ENCODE data around the gene GCK. TPM values are rescaled to one million over a fixed set of nuclear protein-coding genes. Genes with fewer than 3 reads are reported as not detected.
A peak's percentile ranks its signal among the peaks of the same experiment; 100 is the strongest.

GCK gene
- total RNA-seq, 1 donor from 2014 or later, result 0.47 TPM

GRCh38 chr7:44197474-44197873 is 8.2 kb upstream of the GCK start:
- Histone ChIP-seq H3K36me3 (no peaks in the 10 kb centered on the region), H3K9me3 (no peaks in the 10 kb centered on the region), H3K27me3 (ENCODE audit: low read depth) (peaks cover 8% of the 10 kb centered on the region), H3K27ac (no peak overlapping the region), H3K4me1 (peaks cover 9% of the 10 kb centered on the region), H3K4me3 (no peak overlapping the region)
- no peak for ATAC-seq
- intact Hi-C loops (cut with DNase I), result no loop called here
- DNase-seq, result no peak
- TF ChIP-seq CTCF (IDR thresholded peaks at IDR 0.05), result no peak

- Histone ChIP-seq H3K27ac (no peak overlapping the region), H3K4me1 (no peaks in the 10 kb centered on the region), H3K4me3 (no peak overlapping the region), H3K9me3 (no peaks in the 10 kb centered on the region), H3K27me3 (ENCODE audit: low read depth) (peaks cover 8% of the 10 kb centered on the region), H3K36me3 (no peaks in the 10 kb centered on the region)
- no peak for DNase-seq
- TF ChIP-seq CTCF (IDR thresholded peaks at IDR 0.05), result peak; percentile 56
- peak; percentile 26 to 43 for ATAC-seq
- intact Hi-C loops (cut with DNase I), result no loop called here
Observed at GRCh38 chr7:44196450-44196872, 7.2 kb upstream of the GCK start.

- intact Hi-C loops (cut with DNase I), result no loop called here
- no peak overlapping the region for H3K4me3 ChIP-seq
- H3K4me1 ChIP-seq, result no peaks in the 10 kb centered on the region
- ATAC-seq (no peak), DNase-seq (no peak)
- no peaks in the 10 kb centered on the region for H3K36me3 ChIP-seq
- TF ChIP-seq CTCF (IDR thresholded peaks at IDR 0.05), result no peak
- peaks cover 8% of the 10 kb centered on the region for H3K27me3 ChIP-seq (ENCODE audit: low read depth)
- H3K27ac ChIP-seq, result no peak overlapping the region
- H3K9me3 ChIP-seq, result no peaks in the 10 kb centered on the region
Observed at GRCh38 chr7:44195889-44196288, 6.7 kb upstream of the GCK start.

DNA sequence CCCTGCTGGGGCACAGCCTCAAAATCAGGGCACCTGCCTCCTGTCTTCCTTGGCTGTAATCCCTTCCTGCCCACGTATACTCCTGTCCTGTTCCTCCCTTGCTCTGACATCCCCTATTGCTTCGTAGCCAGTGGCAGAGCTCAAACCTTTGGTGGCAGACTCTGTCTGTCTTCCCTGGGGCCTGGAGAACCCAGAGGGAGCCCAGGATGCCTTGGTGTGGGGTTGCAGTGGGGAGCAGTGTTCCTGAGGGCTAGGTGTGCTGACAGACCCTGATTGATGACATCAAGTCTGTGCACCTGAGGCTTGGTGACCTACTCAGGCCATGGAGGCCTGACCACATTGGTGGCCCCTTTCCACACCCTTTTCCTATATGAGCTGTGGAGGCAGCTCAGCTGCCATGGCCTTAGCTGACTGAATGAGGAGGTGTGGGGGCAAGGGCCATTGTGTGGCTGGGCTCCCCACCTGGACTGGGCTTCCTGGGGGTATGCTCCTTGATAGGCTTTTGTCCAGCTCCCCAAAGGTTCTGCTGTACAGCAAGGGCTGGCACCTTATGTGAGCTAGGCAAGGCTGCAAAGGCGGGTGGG is 5.4 kb upstream of the GCK start:
- intact Hi-C loops (cut with DNase I), result no loop called here
- Histone ChIP-seq H3K9me3 (no peaks in the 10 kb centered on the region), H3K4me3 (no peak overlapping the region), H3K27ac (no peak overlapping the region), H3K27me3 (ENCODE audit: low read depth) (peaks cover 8% of the 10 kb centered on the region), H3K4me1 (no peaks in the 10 kb centered on the region), H3K36me3 (no peaks in the 10 kb centered on the region)
- TF ChIP-seq CTCF (IDR thresholded peaks at IDR 0.05), result no peak
- DNase-seq (no peak), ATAC-seq (no peak)

DNA sequence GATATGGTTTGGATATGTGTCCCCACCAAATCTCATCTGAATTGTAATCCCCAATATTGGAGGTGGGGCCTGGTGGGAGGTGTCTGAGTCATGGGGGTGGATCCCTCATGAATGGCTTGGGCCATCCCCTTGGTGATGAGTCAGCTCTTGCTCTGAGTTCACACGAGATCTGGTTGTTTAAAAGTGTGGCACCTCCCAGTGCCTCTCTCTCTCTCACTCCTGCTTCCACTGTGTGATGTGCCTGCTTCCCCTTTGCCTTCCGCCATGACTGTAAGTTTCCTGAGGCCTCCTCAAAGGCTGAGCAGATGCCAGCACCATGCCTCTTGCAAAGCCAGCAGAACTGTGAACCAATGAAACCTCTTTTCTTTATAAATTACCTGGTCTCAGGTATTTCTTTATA is 4.8 kb upstream of the GCK start:
- ATAC-seq (no peak), DNase-seq (no peak)
- H3K27ac ChIP-seq, result no peak overlapping the region
- no peaks in the 10 kb centered on the region for H3K36me3 ChIP-seq
- peaks cover 8% of the 10 kb centered on the region for H3K27me3 ChIP-seq (ENCODE audit: low read depth)
- intact Hi-C loops (cut with DNase I), result no loop called here
- H3K9me3 ChIP-seq, result no peaks in the 10 kb centered on the region
- H3K4me1 ChIP-seq, result no peaks in the 10 kb centered on the region
- no peak overlapping the region for H3K4me3 ChIP-seq
- no peak for TF ChIP-seq CTCF (IDR thresholded peaks at IDR 0.05)

Data from lower lobe of right lung (tissue), 2 donors.